WTC11 (cell line): ENCODE measurements around the gene PHKG2. TPM values are rescaled to one million over a fixed set of nuclear protein-coding genes. Genes with fewer than 3 reads are reported as not detected.
A peak's percentile ranks its signal among the peaks of the same experiment; 100 is the strongest.

Experiments used
- CREB1 ChIP-seq: sonication (generic); formaldehyde crosslinking; IDR thresholded peaks from 2 replicates; pipeline ENCODE4 v1.8.0; 2023; ENCODE audit warnings: mild to moderate bottlenecking, missing genetic modification reagents
- CREM ChIP-seq: sonication (generic); formaldehyde crosslinking; IDR thresholded peaks from 2 replicates; pipeline ENCODE4 v1.8.1; 2022; ENCODE audit warnings: mild to moderate bottlenecking, missing genetic modification reagents, moderate library complexity
- FOXK1 ChIP-seq: sonication (generic); formaldehyde crosslinking; IDR thresholded peaks from 2 replicates; pipeline ENCODE4 v1.8.0; 2022; ENCODE audit warnings: mild to moderate bottlenecking, moderate library complexity, missing genetic modification reagents
- IRF2 ChIP-seq: sonication (generic); formaldehyde crosslinking; IDR thresholded peaks from 2 replicates; pipeline ENCODE4 v1.8.0; 2022; ENCODE audit warnings: low read depth, missing genetic modification reagents, borderline replicate concordance
- KAT7 ChIP-seq: sonication (generic); formaldehyde crosslinking; IDR thresholded peaks from 2 replicates; pipeline ENCODE4 v1.8.1; 2023; ENCODE audit warnings: missing genetic modification reagents, mild to moderate bottlenecking, borderline replicate concordance
- MXD4 ChIP-seq: fragments of 250-450 bp; sonication (Bioruptor Pico); IDR thresholded peaks from 2 replicates; pipeline ENCODE4 v1.8.0; 2021; ENCODE audit warnings: mild to moderate bottlenecking, moderate library complexity, borderline replicate concordance
- NFE2L1 ChIP-seq: sonication (generic); formaldehyde crosslinking; IDR thresholded peaks from 2 replicates; pipeline ENCODE4 v1.8.1; 2023; ENCODE audit warnings: missing genetic modification reagents
- NR1H2 ChIP-seq: sonication (generic); formaldehyde crosslinking; IDR thresholded peaks from 2 replicates; pipeline ENCODE4 v1.9.0; 2021; ENCODE audit warnings: mild to moderate bottlenecking, moderate library complexity, missing genetic modification reagents
- PRRX2 ChIP-seq: fragments of 250-450 bp; sonication (Bioruptor Pico); IDR thresholded peaks from 2 replicates; pipeline ENCODE4 v1.8.0; 2021; ENCODE audit warnings: mild to moderate bottlenecking
- SMAD4 ChIP-seq: sonication (generic); formaldehyde crosslinking; IDR thresholded peaks from 2 replicates; pipeline ENCODE4 v1.8.0; 2022; ENCODE audit warnings: mild to moderate bottlenecking, missing genetic modification reagents
- SP1 ChIP-seq: sonication (generic); formaldehyde crosslinking; conservative IDR thresholded peaks from 2 replicates; pipeline ENCODE4 v1.8.1; 2022; ENCODE audit warnings: missing genetic modification reagents
- TEAD1 ChIP-seq: sonication (generic); formaldehyde crosslinking; IDR thresholded peaks from 2 replicates; pipeline ENCODE4 v1.8.0; 2022; ENCODE audit warnings: mild to moderate bottlenecking, missing genetic modification reagents
- TP53 ChIP-seq: sonication (generic); formaldehyde crosslinking; IDR thresholded peaks from 2 replicates; pipeline ENCODE4 v1.8.1; 2023; ENCODE audit warnings: mild to moderate bottlenecking, missing genetic modification reagents
- ZNF219 ChIP-seq: sonication (generic); formaldehyde crosslinking; IDR thresholded peaks from 2 replicates; pipeline ENCODE4 v1.8.0; 2023; ENCODE audit warnings: missing genetic modification reagents, mild to moderate bottlenecking, borderline replicate concordance
- ZNF232 ChIP-seq: sonication (generic); formaldehyde crosslinking; IDR thresholded peaks from 2 replicates; pipeline ENCODE4 v1.8.0; 2022; ENCODE audit warnings: mild to moderate bottlenecking, missing genetic modification reagents
- ZNF263 ChIP-seq: sonication (generic); formaldehyde crosslinking; IDR thresholded peaks from 2 replicates; pipeline ENCODE4 v1.8.1; 2022; ENCODE audit warnings: low read depth, mild to moderate bottlenecking, moderate library complexity, missing genetic modification reagents
- ZNF396 ChIP-seq: fragments of 250-450 bp; sonication (Bioruptor Pico); IDR thresholded peaks from 2 replicates; pipeline ENCODE4 v1.8.0; 2021; ENCODE audit warnings: mild to moderate bottlenecking, moderate library complexity, borderline replicate concordance
- ZNF416 ChIP-seq: fragments of 250-450 bp; sonication (Bioruptor Pico); IDR thresholded peaks from 2 replicates; pipeline ENCODE4 v1.9.0; 2021; ENCODE audit warnings: mild to moderate bottlenecking, inconsistent platforms
- ZNF423 ChIP-seq: fragments of 250-450 bp; sonication (Bioruptor Pico); IDR thresholded peaks from 2 replicates; pipeline ENCODE4 v2.1.2; 2022; ENCODE audit warnings: mild to moderate bottlenecking, moderate library complexity
- total RNA-seq: library from RNA; stranded (reverse); gene quantifications from 3 replicates; pipeline ENCODE4 v1.2.3, GENCODE V29; 2021
- TF ChIP-seq, protein P1 (sequence below): fragments of 250-450 bp; sonication (Bioruptor Pico); IDR thresholded peaks from 2 replicates; pipeline ENCODE4 v1.9.0; 2021; ENCODE audit warnings: mild to moderate bottlenecking
- TF ChIP-seq, protein P2 (sequence below): sonication (generic); formaldehyde crosslinking; conservative IDR thresholded peaks from 2 replicates; pipeline ENCODE4 v1.8.1; 2022; ENCODE audit warnings: mild to moderate bottlenecking, missing genetic modification reagents
- TF ChIP-seq, protein P3 (sequence below): sonication (generic); formaldehyde crosslinking; IDR thresholded peaks from 2 replicates; pipeline ENCODE4 v1.8.1; 2022; ENCODE audit warnings: missing genetic modification reagents, borderline replicate concordance
- TF ChIP-seq, protein P4 (sequence below): fragments of 250-450 bp; sonication (Bioruptor Pico); IDR thresholded peaks from 2 replicates; pipeline ENCODE4 v1.9.0; 2021; ENCODE audit warnings: mild to moderate bottlenecking, borderline replicate concordance
- TF ChIP-seq, protein P5 (sequence below): sonication (generic); formaldehyde crosslinking; IDR thresholded peaks from 2 replicates; pipeline ENCODE4 v1.8.0; 2023; ENCODE audit warnings: missing genetic modification reagents
- TF ChIP-seq, protein P6 (sequence below): sonication (generic); formaldehyde crosslinking; IDR thresholded peaks from 2 replicates; pipeline ENCODE4 v1.8.0; 2022; ENCODE audit warnings: mild to moderate bottlenecking, missing genetic modification reagents
- TF ChIP-seq, protein P7 (sequence below): sonication (generic); formaldehyde crosslinking; IDR thresholded peaks from 2 replicates; pipeline ENCODE4 v1.8.1; 2023; ENCODE audit warnings: mild to moderate bottlenecking, missing genetic modification reagents
- TF ChIP-seq, protein P8 (sequence below): sonication (generic); formaldehyde crosslinking; IDR thresholded peaks from 2 replicates; pipeline ENCODE4 v1.8.1; 2023; ENCODE audit warnings: mild to moderate bottlenecking, missing genetic modification reagents, moderate library complexity

PHKG2 gene
- total RNA-seq, 1 experiment from 2014 or later = 50.5 TPM

DNA sequence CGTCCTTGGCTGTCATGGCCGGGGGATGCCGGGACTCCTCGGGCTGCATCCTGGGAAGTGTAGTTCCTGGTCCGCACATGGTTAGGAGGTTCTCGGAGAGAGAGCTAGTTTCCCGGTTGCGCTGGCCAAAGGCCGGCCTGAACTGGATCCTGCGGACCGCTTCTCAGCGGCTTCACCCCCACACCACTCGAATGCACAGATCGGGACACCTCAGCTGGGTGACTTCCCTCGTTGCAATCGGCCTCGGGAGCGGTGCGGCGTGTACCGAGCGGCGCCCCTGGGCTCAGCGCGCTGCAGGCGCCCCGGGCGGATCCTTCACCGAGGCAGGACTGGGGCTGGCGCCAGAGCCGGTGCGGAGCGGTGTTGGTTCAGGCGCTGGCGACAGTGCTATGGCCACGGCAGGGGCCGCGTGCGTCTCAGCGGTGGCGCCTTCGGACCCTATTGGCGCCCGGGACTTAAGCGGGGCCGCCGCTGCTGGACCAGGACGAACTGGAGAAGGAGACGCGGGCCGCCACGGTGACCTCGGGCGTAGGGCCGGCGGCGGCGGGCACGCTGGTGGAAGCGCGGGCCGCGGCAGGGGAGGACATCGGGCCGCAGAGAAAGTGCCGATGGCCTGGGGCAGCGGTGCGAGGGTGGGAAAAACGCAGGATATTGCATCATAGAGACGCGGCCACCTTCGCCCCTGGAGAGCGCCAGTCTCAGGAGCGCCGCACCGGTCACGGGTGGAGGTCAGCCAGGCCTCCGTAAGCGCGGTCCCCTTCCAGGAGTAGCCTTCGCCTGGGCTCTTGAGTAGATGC lies 27.4 kb downstream of the PHKG2 start (continued):
- peak; percentile 3; the same call in 1 of the 2 replicates for TF ChIP-seq NFE2L1 (CRISPR knock-in tag)
- TF ChIP-seq, protein P1, sequence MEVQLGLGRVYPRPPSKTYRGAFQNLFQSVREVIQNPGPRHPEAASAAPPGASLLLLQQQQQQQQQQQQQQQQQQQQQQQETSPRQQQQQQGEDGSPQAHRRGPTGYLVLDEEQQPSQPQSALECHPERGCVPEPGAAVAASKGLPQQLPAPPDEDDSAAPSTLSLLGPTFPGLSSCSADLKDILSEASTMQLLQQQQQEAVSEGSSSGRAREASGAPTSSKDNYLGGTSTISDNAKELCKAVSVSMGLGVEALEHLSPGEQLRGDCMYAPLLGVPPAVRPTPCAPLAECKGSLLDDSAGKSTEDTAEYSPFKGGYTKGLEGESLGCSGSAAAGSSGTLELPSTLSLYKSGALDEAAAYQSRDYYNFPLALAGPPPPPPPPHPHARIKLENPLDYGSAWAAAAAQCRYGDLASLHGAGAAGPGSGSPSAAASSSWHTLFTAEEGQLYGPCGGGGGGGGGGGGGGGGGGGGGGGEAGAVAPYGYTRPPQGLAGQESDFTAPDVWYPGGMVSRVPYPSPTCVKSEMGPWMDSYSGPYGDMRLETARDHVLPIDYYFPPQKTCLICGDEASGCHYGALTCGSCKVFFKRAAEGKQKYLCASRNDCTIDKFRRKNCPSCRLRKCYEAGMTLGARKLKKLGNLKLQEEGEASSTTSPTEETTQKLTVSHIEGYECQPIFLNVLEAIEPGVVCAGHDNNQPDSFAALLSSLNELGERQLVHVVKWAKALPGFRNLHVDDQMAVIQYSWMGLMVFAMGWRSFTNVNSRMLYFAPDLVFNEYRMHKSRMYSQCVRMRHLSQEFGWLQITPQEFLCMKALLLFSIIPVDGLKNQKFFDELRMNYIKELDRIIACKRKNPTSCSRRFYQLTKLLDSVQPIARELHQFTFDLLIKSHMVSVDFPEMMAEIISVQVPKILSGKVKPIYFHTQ = no peak
- no peak; the same call in none of the 2 replicates for TF ChIP-seq TEAD1
- no peak for TF ChIP-seq ZNF423 (CRISPR knock-in tag)
- peak; percentile 74 for TF ChIP-seq CREM (CRISPR knock-in tag)
- peak; percentile 92 for TF ChIP-seq PRRX2
- TF ChIP-seq, protein P2, sequence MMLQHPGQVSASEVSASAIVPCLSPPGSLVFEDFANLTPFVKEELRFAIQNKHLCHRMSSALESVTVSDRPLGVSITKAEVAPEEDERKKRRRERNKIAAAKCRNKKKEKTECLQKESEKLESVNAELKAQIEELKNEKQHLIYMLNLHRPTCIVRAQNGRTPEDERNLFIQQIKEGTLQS (CRISPR knock-in tag) = no peak
- peak; percentile 44 for TF ChIP-seq FOXK1
- TF ChIP-seq ZNF263 = peak; percentile 61; the same call in 1 of the 2 replicates
- peak; percentile 78 for TF ChIP-seq SP1 (CRISPR knock-in tag)
- no peak for TF ChIP-seq ZNF219
- peak; percentile 78 for TF ChIP-seq NR1H2 (CRISPR knock-in tag)
- peak; percentile 15; the same call in 1 of the 2 replicates for TF ChIP-seq CREB1 (CRISPR knock-in tag)
- TF ChIP-seq, protein P3, sequence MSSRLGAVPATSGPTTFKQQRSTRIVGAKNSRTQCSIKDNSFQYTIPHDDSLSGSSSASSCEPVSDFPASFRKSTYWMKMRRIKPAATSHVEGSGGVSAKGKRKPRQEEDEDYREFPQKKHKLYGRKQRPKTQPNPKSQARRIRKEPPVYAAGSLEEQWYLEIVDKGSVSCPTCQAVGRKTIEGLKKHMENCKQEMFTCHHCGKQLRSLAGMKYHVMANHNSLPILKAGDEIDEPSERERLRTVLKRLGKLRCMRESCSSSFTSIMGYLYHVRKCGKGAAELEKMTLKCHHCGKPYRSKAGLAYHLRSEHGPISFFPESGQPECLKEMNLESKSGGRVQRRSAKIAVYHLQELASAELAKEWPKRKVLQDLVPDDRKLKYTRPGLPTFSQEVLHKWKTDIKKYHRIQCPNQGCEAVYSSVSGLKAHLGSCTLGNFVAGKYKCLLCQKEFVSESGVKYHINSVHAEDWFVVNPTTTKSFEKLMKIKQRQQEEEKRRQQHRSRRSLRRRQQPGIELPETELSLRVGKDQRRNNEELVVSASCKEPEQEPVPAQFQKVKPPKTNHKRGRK = no peak
- TF ChIP-seq, protein P4, sequence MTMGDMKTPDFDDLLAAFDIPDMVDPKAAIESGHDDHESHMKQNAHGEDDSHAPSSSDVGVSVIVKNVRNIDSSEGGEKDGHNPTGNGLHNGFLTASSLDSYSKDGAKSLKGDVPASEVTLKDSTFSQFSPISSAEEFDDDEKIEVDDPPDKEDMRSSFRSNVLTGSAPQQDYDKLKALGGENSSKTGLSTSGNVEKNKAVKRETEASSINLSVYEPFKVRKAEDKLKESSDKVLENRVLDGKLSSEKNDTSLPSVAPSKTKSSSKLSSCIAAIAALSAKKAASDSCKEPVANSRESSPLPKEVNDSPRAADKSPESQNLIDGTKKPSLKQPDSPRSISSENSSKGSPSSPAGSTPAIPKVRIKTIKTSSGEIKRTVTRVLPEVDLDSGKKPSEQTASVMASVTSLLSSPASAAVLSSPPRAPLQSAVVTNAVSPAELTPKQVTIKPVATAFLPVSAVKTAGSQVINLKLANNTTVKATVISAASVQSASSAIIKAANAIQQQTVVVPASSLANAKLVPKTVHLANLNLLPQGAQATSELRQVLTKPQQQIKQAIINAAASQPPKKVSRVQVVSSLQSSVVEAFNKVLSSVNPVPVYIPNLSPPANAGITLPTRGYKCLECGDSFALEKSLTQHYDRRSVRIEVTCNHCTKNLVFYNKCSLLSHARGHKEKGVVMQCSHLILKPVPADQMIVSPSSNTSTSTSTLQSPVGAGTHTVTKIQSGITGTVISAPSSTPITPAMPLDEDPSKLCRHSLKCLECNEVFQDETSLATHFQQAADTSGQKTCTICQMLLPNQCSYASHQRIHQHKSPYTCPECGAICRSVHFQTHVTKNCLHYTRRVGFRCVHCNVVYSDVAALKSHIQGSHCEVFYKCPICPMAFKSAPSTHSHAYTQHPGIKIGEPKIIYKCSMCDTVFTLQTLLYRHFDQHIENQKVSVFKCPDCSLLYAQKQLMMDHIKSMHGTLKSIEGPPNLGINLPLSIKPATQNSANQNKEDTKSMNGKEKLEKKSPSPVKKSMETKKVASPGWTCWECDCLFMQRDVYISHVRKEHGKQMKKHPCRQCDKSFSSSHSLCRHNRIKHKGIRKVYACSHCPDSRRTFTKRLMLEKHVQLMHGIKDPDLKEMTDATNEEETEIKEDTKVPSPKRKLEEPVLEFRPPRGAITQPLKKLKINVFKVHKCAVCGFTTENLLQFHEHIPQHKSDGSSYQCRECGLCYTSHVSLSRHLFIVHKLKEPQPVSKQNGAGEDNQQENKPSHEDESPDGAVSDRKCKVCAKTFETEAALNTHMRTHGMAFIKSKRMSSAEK (CRISPR knock-in tag) = peak; percentile 86; the same call in 1 of the 2 replicates
- TF ChIP-seq ZNF396 (CRISPR knock-in tag) = no peak
- no peak for TF ChIP-seq ZNF232 (CRISPR knock-in tag)
- TF ChIP-seq ZNF416 (CRISPR knock-in tag) = no peak; the same call in none of the 2 replicates
- TF ChIP-seq SMAD4 = no peak
- no peak; the same call in 1 of the 2 replicates for TF ChIP-seq KAT7
- TF ChIP-seq, protein P5, sequence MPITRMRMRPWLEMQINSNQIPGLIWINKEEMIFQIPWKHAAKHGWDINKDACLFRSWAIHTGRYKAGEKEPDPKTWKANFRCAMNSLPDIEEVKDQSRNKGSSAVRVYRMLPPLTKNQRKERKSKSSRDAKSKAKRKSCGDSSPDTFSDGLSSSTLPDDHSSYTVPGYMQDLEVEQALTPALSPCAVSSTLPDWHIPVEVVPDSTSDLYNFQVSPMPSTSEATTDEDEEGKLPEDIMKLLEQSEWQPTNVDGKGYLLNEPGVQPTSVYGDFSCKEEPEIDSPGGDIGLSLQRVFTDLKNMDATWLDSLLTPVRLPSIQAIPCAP (CRISPR knock-in tag) = 0 out of 2 replicates have a peak, but pooled peaks have one; percentile 64
- no peak for TF ChIP-seq MXD4 (CRISPR knock-in tag)
- TF ChIP-seq TP53 (CRISPR knock-in tag) = no peak
- TF ChIP-seq, protein P6, sequence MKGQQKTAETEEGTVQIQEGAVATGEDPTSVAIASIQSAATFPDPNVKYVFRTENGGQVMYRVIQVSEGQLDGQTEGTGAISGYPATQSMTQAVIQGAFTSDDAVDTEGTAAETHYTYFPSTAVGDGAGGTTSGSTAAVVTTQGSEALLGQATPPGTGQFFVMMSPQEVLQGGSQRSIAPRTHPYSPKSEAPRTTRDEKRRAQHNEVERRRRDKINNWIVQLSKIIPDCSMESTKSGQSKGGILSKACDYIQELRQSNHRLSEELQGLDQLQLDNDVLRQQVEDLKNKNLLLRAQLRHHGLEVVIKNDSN (CRISPR knock-in tag) = 0 out of 2 replicates have a peak, but pooled peaks have one; percentile 23
- TF ChIP-seq IRF2 (CRISPR knock-in tag) = 0 out of 2 replicates have a peak, but pooled peaks have one; percentile 61
- TF ChIP-seq, protein P7, sequence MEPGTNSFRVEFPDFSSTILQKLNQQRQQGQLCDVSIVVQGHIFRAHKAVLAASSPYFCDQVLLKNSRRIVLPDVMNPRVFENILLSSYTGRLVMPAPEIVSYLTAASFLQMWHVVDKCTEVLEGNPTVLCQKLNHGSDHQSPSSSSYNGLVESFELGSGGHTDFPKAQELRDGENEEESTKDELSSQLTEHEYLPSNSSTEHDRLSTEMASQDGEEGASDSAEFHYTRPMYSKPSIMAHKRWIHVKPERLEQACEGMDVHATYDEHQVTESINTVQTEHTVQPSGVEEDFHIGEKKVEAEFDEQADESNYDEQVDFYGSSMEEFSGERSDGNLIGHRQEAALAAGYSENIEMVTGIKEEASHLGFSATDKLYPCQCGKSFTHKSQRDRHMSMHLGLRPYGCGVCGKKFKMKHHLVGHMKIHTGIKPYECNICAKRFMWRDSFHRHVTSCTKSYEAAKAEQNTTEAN (CRISPR knock-in tag) = peak; percentile 62; the same call in 1 of the 2 replicates
- TF ChIP-seq, protein P8, sequence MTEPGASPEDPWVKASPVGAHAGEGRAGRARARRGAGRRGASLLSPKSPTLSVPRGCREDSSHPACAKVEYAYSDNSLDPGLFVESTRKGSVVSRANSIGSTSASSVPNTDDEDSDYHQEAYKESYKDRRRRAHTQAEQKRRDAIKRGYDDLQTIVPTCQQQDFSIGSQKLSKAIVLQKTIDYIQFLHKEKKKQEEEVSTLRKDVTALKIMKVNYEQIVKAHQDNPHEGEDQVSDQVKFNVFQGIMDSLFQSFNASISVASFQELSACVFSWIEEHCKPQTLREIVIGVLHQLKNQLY (CRISPR knock-in tag) = no peak
